H9 (cell line): Measurements from ENCODE around the gene THBS4. TPM values are rescaled to one million over a fixed set of nuclear protein-coding genes. Genes with fewer than 3 reads are reported as not detected.

Experiments
- DNase-seq: peaks from one replicate; pipeline ENCODE4 v3.0.0-alpha.2; 2017
- H2AFZ ChIP-seq: one replicate; pipeline ENCODE4 v1.6.1; 2013; ENCODE audit warnings: mild to moderate bottlenecking, low read length, control low read depth, moderate library complexity
- H2AK5ac ChIP-seq: 2 replicates; pipeline ENCODE4 v1.6.1; 2013; ENCODE audit warnings: low read length, control low read depth, mixed read lengths; ENCODE audit not compliant: insufficient read length
- H2BK120ac ChIP-seq: one replicate; pipeline ENCODE4 v1.6.1; 2013; ENCODE audit warnings: low read depth, mild to moderate bottlenecking, low read length, control low read depth, inconsistent platforms; ENCODE audit not compliant: poor library complexity, severe bottlenecking
- H2BK12ac ChIP-seq: 2 replicates; pipeline ENCODE4 v1.6.1; 2013; ENCODE audit warnings: low read length, control low read depth, mixed read lengths, low read depth; ENCODE audit not compliant: insufficient read length
- H2BK15ac ChIP-seq: 2 replicates; pipeline ENCODE4 v1.6.1; 2013; ENCODE audit warnings: low read depth, low read length, control low read depth
- H2BK20ac ChIP-seq: one replicate; pipeline ENCODE4 v1.6.1; 2013; ENCODE audit warnings: low read depth, mild to moderate bottlenecking, low read length, control low read depth, inconsistent platforms; ENCODE audit not compliant: poor library complexity, severe bottlenecking
- H2BK5ac ChIP-seq: 2 replicates; pipeline ENCODE4 v1.6.1; 2013; ENCODE audit warnings: low read length, control low read depth, mixed read lengths; ENCODE audit not compliant: insufficient read length
- H3K14ac ChIP-seq: 2 replicates; pipeline ENCODE4 v1.6.1; 2013; ENCODE audit warnings: low read length, control low read depth; ENCODE audit not compliant: insufficient read depth
- H3K18ac ChIP-seq: 2 replicates; pipeline ENCODE4 v1.6.1; 2013; ENCODE audit warnings: low read depth, mild to moderate bottlenecking, mixed read lengths, low read length, control low read depth; ENCODE audit not compliant: insufficient read length
- H3K23ac ChIP-seq: 2 replicates; pipeline ENCODE4 v1.6.1; 2013; ENCODE audit warnings: low read length, control low read depth, mixed read lengths, low read depth; ENCODE audit not compliant: insufficient read length
- H3K23me2 ChIP-seq: 2 replicates; pipeline ENCODE4 v1.6.1; 2013; ENCODE audit warnings: low read depth, mild to moderate bottlenecking, mixed read lengths, low read length, control low read depth; ENCODE audit not compliant: insufficient read length, poor library complexity, severe bottlenecking
- H3K27ac ChIP-seq: 2 replicates; pipeline ENCODE4 v1.5.1; 2013; ENCODE audit warnings: low read length, control low read depth, mixed read lengths, low read depth; ENCODE audit not compliant: insufficient read length
- H3K27me3 ChIP-seq: 2 replicates; pipeline ENCODE4 v1.6.1; 2013; ENCODE audit warnings: low read length, control low read depth, inconsistent platforms; ENCODE audit not compliant: insufficient read depth
- H3K4ac ChIP-seq: 2 replicates; pipeline ENCODE4 v1.6.1; 2013; ENCODE audit warnings: low read depth, mild to moderate bottlenecking, control low read depth, inconsistent platforms, low read length, moderate library complexity
- H3K4me1 ChIP-seq: 2 replicates; pipeline ENCODE4 v1.6.1; 2013; ENCODE audit warnings: low read length, control low read depth, inconsistent platforms; ENCODE audit not compliant: insufficient read depth
- H3K4me2 ChIP-seq: 2 replicates; pipeline ENCODE4 v1.6.1; 2013; ENCODE audit warnings: low read length, control low read depth, mixed read lengths; ENCODE audit not compliant: insufficient read length, insufficient read depth
- H3K56ac ChIP-seq: 2 replicates; pipeline ENCODE4 v1.6.1; 2013; ENCODE audit warnings: low read depth, mild to moderate bottlenecking, mixed read lengths, low read length, control low read depth; ENCODE audit not compliant: insufficient read length
- H3K79me1 ChIP-seq: 2 replicates; pipeline ENCODE4 v1.6.1; 2013; ENCODE audit warnings: low read depth, mild to moderate bottlenecking, moderate library complexity, low read length, control low read depth, inconsistent platforms; ENCODE audit not compliant: insufficient read depth, poor library complexity, severe bottlenecking
- H3K79me2 ChIP-seq: 2 replicates; pipeline ENCODE4 v1.6.1; 2013; ENCODE audit warnings: low read length, control low read depth, inconsistent platforms; ENCODE audit not compliant: insufficient read depth
- H3K9ac ChIP-seq: 2 replicates; pipeline ENCODE4 v1.6.1; 2013; ENCODE audit warnings: low read length, control low read depth, mixed read lengths; ENCODE audit not compliant: insufficient read length; ENCODE audit errors: extremely low read depth
- H3K9me3 ChIP-seq: one replicate; pipeline ENCODE4 v1.6.1; 2013; ENCODE audit warnings: low read depth, low read length, inconsistent platforms; ENCODE audit not compliant: control insufficient read depth
- H3T11ph ChIP-seq: one replicate; pipeline ENCODE4 v1.6.1; 2013; ENCODE audit warnings: mild to moderate bottlenecking, low read length, control low read depth, inconsistent platforms
- H4K20me1 ChIP-seq: one replicate; pipeline ENCODE4 v1.6.1; 2013; ENCODE audit not compliant: control insufficient read depth, insufficient read length, insufficient read depth
- H4K5ac ChIP-seq: 2 replicates; pipeline ENCODE4 v1.6.1; 2013; ENCODE audit warnings: low read depth, mild to moderate bottlenecking, mixed read lengths, low read length, control low read depth; ENCODE audit not compliant: insufficient read length
- H4K8ac ChIP-seq: replicated peaks from 2 replicates; pipeline ENCODE4 v1.6.1; 2013; ENCODE audit warnings: low read length, control low read depth, mixed read lengths, low read depth; ENCODE audit not compliant: insufficient read length
- H4K91ac ChIP-seq: 2 replicates; pipeline ENCODE4 v1.6.1; 2013; ENCODE audit warnings: low read depth, mild to moderate bottlenecking, moderate library complexity, mixed read lengths, low read length, control low read depth; ENCODE audit not compliant: insufficient read length
- H3K27ac Mint-ChIP-seq, 3 experiments: 2 replicates in 2 of 3; 3 replicates in 1 of 3; pipeline ENCODE4 v1.8.0; 2020 to 2021; ENCODE audit warnings: mixed read lengths in 3 of 3, mild to moderate bottlenecking in 1 of 3, moderate library complexity in 1 of 3
- H3K27me3 Mint-ChIP-seq: 2 replicates; pipeline ENCODE4 v1.8.0; 2021; ENCODE audit warnings: low read depth, mild to moderate bottlenecking, moderate library complexity, mixed read lengths
- H3K36me3 Mint-ChIP-seq, 3 experiments: 2 replicates in 2 of 3; 3 replicates in 1 of 3; pipeline ENCODE4 v1.8.0; 2020 to 2021; ENCODE audit warnings: low read depth in 3 of 3, mixed read lengths in 3 of 3; ENCODE audit not compliant: insufficient read depth in 1 of 3
- H3K4me1 Mint-ChIP-seq, 2 experiments: 2 replicates each; pipeline ENCODE4 v1.8.0; 2020; ENCODE audit warnings: mixed read lengths in 2 of 2
- H3K4me3 Mint-ChIP-seq, 2 experiments: 2 replicates in 1 of 2; 3 replicates in 1 of 2; pipeline ENCODE4 v1.8.0; 2020 to 2021; ENCODE audit warnings: mild to moderate bottlenecking in 2 of 2, mixed read lengths in 2 of 2, moderate library complexity in 1 of 2
- H3K9me3 Mint-ChIP-seq, 2 experiments: 2 replicates in 1 of 2; 3 replicates in 1 of 2; pipeline ENCODE4 v1.8.0; 2020; ENCODE audit warnings: mild to moderate bottlenecking in 2 of 2, mixed read lengths in 2 of 2, moderate library complexity in 1 of 2
- WGBS: extraction: QIAGEN DNeasy Blood & Tissue Kit; methylation state at CpG from one replicate; pipeline ENCODE4 v1.1.7; 2013; ENCODE audit warnings: missing lambda C conversion rate, low lambda C conversion rate, mixed read lengths; ENCODE audit not compliant: insufficient read length; ENCODE audit errors: extremely low coverage; 5-methylcytosine and 5-hydroxymethylcytosine counted together
- total RNA-seq: library from RNA; stranded (reverse); gene quantifications from 2 replicates; pipeline ENCODE4 v1.2.1, GENCODE V29; 2021
- TF ChIP-seq, protein P1 (sequence below): fragments of 200-600 bp; sonication (generic); conservative IDR thresholded peaks from 3 replicates; pipeline ENCODE4 v1.8.0; 2021; ENCODE audit warnings: antibody characterized with exemption, mild to moderate bottlenecking

Gene THBS4
- total RNA-seq, 1 experiment from 2014 or later, result 19.0 TPM

DNA sequence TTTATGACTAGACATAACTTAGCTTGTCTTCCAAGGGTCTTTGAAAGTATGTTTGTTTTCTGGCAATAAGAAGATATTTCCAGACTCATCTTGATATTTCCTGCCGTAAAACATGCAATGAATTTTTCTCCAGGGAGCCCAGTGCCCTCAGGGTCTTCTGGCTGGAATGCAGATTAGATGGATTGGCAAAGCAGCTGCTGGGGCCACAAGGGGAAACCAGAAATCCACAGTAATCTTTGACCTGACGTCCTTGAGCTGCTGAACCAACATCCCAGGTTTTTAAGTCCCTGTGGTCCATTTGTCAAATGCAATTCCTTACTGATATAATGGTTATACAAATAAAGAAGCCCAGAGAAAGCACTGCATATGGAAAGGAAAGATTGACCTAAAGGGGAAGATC, 93.0 kb downstream of the THBS4 start:
- H3K14ac ChIP-seq, result no peak overlapping the region
- no peak overlapping the region for H3K4ac ChIP-seq
- no peak overlapping the region for H3T11ph ChIP-seq
- H2BK15ac ChIP-seq, result no peak overlapping the region
- no peaks in the 10 kb centered on the region for H3K27me3 ChIP-seq
- H4K20me1 ChIP-seq, result no peaks in the 10 kb centered on the region
- H3K4me1 Mint-ChIP-seq, result peaks cover 11 to 21% of the 10 kb centered on the region in 2 experiments
- H3K56ac ChIP-seq, result no peak overlapping the region
- H3K9me3 Mint-ChIP-seq, result peaks cover 4 to 5% of the 10 kb centered on the region in 2 experiments; a peak in 4 of 5 replicates
- no peak overlapping the region for H2BK20ac ChIP-seq
- no peaks in the 10 kb centered on the region; the same call in 1 of the 2 replicates for H3K27me3 Mint-ChIP-seq
- no CpG with 5 or more reads among the region's 2 CpGs for WGBS
- no peak overlapping the region for H3K9ac ChIP-seq
- H3K27ac Mint-ChIP-seq, result peak overlapping the region in 2 of 3 experiments; percentile 36 to 83; a peak in 4 of 7 replicates
- H3K23me2 ChIP-seq, result no peaks in the 10 kb centered on the region
- no peaks in the 10 kb centered on the region for H3K9me3 ChIP-seq
- H4K5ac ChIP-seq, result no peak overlapping the region
- no peaks in the 10 kb centered on the region for H3K79me1 ChIP-seq
- H3K18ac ChIP-seq, result no peak overlapping the region
- H3K36me3 Mint-ChIP-seq, result peaks cover 4 to 11% (median 8%) of the 10 kb centered on the region in 3 experiments; a peak in 6 of 7 replicates
- H2BK12ac ChIP-seq, result no peak overlapping the region
- no peak overlapping the region for H3K27ac ChIP-seq
- no peaks in the 10 kb centered on the region for H3K79me2 ChIP-seq
- DNase-seq, result peak; percentile 56
- no peak overlapping the region for H2AK5ac ChIP-seq
- no peak overlapping the region for H3K4me3 Mint-ChIP-seq
- H2AFZ ChIP-seq, result no peak overlapping the region
- no peak overlapping the region for H2BK120ac ChIP-seq
- no peak overlapping the region for H3K23ac ChIP-seq
- no peak overlapping the region for H3K4me2 ChIP-seq
- H4K8ac ChIP-seq, result no peak overlapping the region
- H2BK5ac ChIP-seq, result no peak overlapping the region
- peaks cover under 1% of the 10 kb centered on the region; the same call in 1 of the 2 replicates for H3K4me1 ChIP-seq
- no peak overlapping the region for H4K91ac ChIP-seq
- TF ChIP-seq, protein P1, sequence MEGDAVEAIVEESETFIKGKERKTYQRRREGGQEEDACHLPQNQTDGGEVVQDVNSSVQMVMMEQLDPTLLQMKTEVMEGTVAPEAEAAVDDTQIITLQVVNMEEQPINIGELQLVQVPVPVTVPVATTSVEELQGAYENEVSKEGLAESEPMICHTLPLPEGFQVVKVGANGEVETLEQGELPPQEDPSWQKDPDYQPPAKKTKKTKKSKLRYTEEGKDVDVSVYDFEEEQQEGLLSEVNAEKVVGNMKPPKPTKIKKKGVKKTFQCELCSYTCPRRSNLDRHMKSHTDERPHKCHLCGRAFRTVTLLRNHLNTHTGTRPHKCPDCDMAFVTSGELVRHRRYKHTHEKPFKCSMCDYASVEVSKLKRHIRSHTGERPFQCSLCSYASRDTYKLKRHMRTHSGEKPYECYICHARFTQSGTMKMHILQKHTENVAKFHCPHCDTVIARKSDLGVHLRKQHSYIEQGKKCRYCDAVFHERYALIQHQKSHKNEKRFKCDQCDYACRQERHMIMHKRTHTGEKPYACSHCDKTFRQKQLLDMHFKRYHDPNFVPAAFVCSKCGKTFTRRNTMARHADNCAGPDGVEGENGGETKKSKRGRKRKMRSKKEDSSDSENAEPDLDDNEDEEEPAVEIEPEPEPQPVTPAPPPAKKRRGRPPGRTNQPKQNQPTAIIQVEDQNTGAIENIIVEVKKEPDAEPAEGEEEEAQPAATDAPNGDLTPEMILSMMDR, result no peak
